Activated CD4-positive, alpha-beta T cell treated with anti-CD3 and anti-CD28 coated beads, Interleukin-2, amount 50 U/mL, for 48 hours (primary cell): ENCODE data around the gene DEDD.

ENCODE experiments used
- DNase-seq, 2 experiments: peaks; one replicate each; pipeline ENCODE4 v3.0.0-alpha.2; 2020

Gene DEDD

GRCh38 chr1:161090617-161091016 is 41.9 kb downstream of the DEDD start:
- no peak for DNase-seq

- no peak for DNase-seq
These were observed 42.5 kb downstream of the DEDD start for GRCh38 chr1:161089938-161090337.

GRCh38 chr1:161089251-161089924 is 43.1 kb downstream of the DEDD start, which contains the start of gene NECTIN4:
NECTIN4 (minus strand) TSS chr1:161089558; CDS start chr1:161089296, 262 bp downstream.
- no peak for DNase-seq

- DNase-seq, result no peak
These were observed 43.8 kb downstream of the DEDD start for GRCh38 chr1:161088587-161089110.

GRCh38 chr1:161086457-161086856 is 46.0 kb downstream of the DEDD start:
- no peak for DNase-seq

GRCh38 chr1:161085165-161085564 is 47.3 kb downstream of the DEDD start:
- no peak for DNase-seq

- no peak for DNase-seq
These were observed 47.9 kb downstream of the DEDD start for GRCh38 chr1:161084597-161084988.

- DNase-seq, result no peak
These were observed 48.5 kb downstream of the DEDD start for GRCh38 chr1:161083748-161084596.

GRCh38 chr1:161082996-161083747 is 49.3 kb downstream of the DEDD start:
- no peak for DNase-seq

GRCh38 chr1:161082483-161082882 is 50.0 kb downstream of the DEDD start:
- no peak for DNase-seq

GRCh38 chr1:161081519-161081918 is 50.9 kb downstream of the DEDD start:
- no peak for DNase-seq

GRCh38 chr1:161080441-161081405 is 51.7 kb downstream of the DEDD start:
- DNase-seq, result no peak

- no peak for DNase-seq
These were observed 52.9 kb downstream of the DEDD start for GRCh38 chr1:161079436-161080110.

- DNase-seq, result no peak
These were observed 55.0 kb downstream of the DEDD start for GRCh38 chr1:161077426-161077825.

GRCh38 chr1:161076410-161076809 is 56.1 kb downstream of the DEDD start:
- DNase-seq, result no peak

GRCh38 chr1:161074676-161075368 is 57.6 kb downstream of the DEDD start:
- no peak for DNase-seq

- no peak for DNase-seq
These were observed 58.9 kb downstream of the DEDD start for GRCh38 chr1:161073474-161074121.

- no peak for DNase-seq
These were observed 59.6 kb downstream of the DEDD start for GRCh38 chr1:161072751-161073449.

- peak; percentile 56 to 64 for DNase-seq
These were observed 60.5 kb downstream of the DEDD start for GRCh38 chr1:161071886-161072371.
